GM18511 (cell line): Measurements from ENCODE around the gene SC5D.
A peak's percentile ranks its signal among the peaks of the same experiment; 100 is the strongest.

ENCODE experiments used
- ATAC-seq: cut with Tn5 transposase; IDR thresholded peaks from one replicate; pipeline ENCODE4 v1.9.1; 2021; ENCODE audit warnings: mild to moderate bottlenecking, moderate library complexity; ENCODE audit not compliant: unreplicated experiment

SC5D gene

GRCh38 chr11:121292495-121293287, at the start of gene SC5D:
Gene SC5D, plus strand, starts transcription at chr11:121292771. Its CDS starts 10,605 bp downstream, at chr11:121303376.
- ATAC-seq: peak; percentile 95

- no peak for ATAC-seq
These were observed 47.7 kb upstream of the SC5D start for GRCh38 chr11:121244884-121245283.

GRCh38 chr11:121246021-121246768, 46.4 kb upstream of the SC5D start:
- ATAC-seq: no peak

GRCh38 chr11:121246769-121247035, 45.9 kb upstream of the SC5D start:
- no peak for ATAC-seq

GRCh38 chr11:121248496-121248895, 44.1 kb upstream of the SC5D start:
- no peak for ATAC-seq

- ATAC-seq: no peak
These were observed 43.4 kb upstream of the SC5D start for GRCh38 chr11:121249039-121249663.

- no peak for ATAC-seq
These were observed 41.7 kb upstream of the SC5D start for GRCh38 chr11:121250843-121251242.

GRCh38 chr11:121253951-121254350, 38.6 kb upstream of the SC5D start:
- ATAC-seq: no peak

- ATAC-seq: no peak
These were observed 37.8 kb upstream of the SC5D start for GRCh38 chr11:121254756-121255155.

GRCh38 chr11:121255473-121256125, 37.0 kb upstream of the SC5D start:
- no peak for ATAC-seq

- ATAC-seq: no peak
These were observed 35.3 kb upstream of the SC5D start for GRCh38 chr11:121257289-121257688.

- ATAC-seq: no peak
These were observed 34.6 kb upstream of the SC5D start for GRCh38 chr11:121257976-121258375.

GRCh38 chr11:121265586-121265985, 27.0 kb upstream of the SC5D start:
- no peak for ATAC-seq

GRCh38 chr11:121268581-121268980, 24.0 kb upstream of the SC5D start:
- ATAC-seq: no peak

GRCh38 chr11:121270001-121270678, 22.4 kb upstream of the SC5D start:
- no peak for ATAC-seq

GRCh38 chr11:121274332-121274991, 18.1 kb upstream of the SC5D start:
- ATAC-seq: no peak

GRCh38 chr11:121281698-121282097, 10.9 kb upstream of the SC5D start:
- ATAC-seq: no peak

GRCh38 chr11:121282386-121282785, 10.2 kb upstream of the SC5D start:
- no peak for ATAC-seq

- ATAC-seq: peak; percentile 90
These were observed 9.6 kb upstream of the SC5D start for GRCh38 chr11:121282886-121283502.

GRCh38 chr11:121291319-121291718, 1.3 kb upstream of the SC5D start:
- no peak for ATAC-seq
